ENCODE measurements around the gene SLC6A17.

DNA sequence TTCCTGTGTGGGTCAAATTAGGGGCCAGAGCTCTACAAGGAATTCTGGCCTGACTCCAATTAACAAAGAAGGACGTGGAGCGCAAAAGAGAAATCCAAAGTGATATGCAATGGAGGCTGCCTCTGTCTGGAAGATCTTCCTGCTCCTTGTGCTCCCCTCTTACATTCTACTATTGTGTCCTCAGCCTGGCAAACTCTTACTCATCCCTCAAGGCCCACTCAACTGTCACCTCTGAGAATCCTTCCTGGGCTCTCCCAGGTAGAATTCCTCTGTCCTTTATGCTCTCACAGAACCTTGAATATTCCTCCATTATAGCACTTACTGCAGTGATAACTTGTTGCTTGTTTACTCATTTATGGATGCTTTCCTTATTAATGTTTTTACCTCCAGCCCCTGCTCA is 91.2 kb downstream of the SLC6A17 start:
- TF ChIP-seq FOXP2 (optimal IDR thresholded peaks at IDR 0.05; ENCODE audit: control extremely low read depth, extremely low read length, insufficient read depth), result no peak
- no peak for TF ChIP-seq POLR2AphosphoS5 (IDR thresholded peaks at IDR 0.05; ENCODE audit: borderline replicate concordance, low read depth, low read length)

All from SK-N-MC (cell line).